CD4-positive, alpha-beta T cell treated with Interleukin-1 beta for 1 hour (primary cell): ENCODE data around the gene TEX53.
A peak's percentile ranks its signal among the peaks of the same experiment; 100 is the strongest.

Experiments used
- DNase-seq, 2 donors: peaks; one replicate each; pipeline ENCODE4 v3.0.0-alpha.2; 2020 to 2022

Gene TEX53

GRCh38 chr9:114678795-114679194 is 21.2 kb upstream of the TEX53 start:
- no peak for DNase-seq

DNA sequence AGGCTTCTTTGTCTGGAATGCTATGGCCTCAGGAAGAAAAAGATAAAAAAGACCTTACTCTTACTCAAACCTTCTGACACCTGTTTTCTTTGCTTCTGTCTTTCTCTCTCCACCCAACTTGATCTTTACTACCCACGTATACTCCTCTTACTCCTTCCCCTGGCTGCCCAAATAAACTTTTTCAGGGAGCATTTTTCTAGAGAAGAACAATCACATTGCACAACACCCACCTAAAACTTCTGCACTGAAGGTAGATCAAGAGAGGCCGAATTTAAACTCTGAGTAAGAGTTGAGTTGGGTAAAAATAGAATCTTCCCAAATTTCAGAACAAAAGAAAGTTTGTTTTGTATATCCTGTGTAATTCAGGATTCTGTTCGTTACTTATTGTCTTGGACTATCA is 20.5 kb upstream of the TEX53 start:
- DNase-seq, result no peak

DNA sequence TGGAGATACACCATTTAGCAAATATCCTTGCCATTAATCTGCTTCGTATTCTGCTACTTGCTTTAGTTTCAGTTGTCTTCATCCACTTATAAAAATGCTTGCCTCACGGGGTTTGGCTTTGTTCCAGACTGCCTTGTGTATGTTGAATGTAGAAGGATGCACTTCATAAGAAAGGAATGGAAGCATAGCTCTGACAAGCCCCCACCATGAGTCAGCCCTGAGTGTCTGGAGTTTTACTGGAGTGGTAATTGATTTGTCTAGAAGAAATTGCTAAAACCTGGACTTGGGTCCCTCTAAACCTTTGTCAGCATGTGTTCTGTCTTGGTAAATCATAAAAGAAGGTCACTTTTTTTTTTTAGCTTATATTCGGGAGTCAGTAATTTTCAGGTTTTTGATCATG is 19.8 kb upstream of the TEX53 start:
- peak in 1 of 2 donors; percentile 14 for DNase-seq

DNA sequence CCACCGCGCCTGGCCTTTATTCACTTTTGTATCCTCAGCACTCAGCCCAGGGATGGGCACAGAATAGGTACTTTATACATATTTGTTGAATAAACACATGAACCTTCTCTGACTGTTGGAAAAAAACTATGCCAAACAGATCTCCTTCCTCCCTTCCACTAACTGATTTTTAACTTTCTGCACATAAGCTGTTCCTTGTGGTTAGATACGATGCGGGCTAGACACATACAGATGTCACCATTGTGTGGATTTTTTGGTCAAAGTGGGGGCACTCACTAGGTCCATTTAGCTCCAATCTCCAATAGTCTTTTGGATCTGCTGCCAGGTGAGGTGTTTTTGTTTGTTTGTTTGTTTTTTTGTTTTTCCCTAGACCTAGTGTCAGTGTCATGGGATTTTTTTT is 19.3 kb upstream of the TEX53 start:
- no peak for DNase-seq

- DNase-seq, result no peak
Observed at GRCh38 chr9:114674798-114675540, 17.4 kb upstream of the TEX53 start.

GRCh38 chr9:114674076-114674797 is 16.6 kb upstream of the TEX53 start:
- DNase-seq, result no peak

DNA sequence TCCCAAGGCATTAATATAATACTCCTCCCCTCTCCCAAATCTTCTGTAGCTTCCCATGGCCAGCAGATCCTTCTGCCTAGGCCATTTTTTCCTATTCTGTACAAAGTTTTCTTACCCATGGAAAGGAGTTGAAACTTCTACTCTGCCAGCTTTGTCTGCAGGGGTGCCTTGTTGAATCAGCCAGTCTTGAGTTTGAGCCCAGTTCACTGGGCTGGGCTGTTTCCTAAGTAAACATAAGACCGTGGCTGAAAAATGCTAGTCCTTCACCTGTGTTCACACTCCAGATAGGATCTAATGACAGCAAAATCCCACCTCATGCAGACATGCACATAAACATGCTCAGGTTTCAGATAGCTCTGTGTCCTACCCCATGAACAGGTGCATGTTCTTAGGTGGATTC is 14.0 kb upstream of the TEX53 start:
- DNase-seq, result no peak

DNA sequence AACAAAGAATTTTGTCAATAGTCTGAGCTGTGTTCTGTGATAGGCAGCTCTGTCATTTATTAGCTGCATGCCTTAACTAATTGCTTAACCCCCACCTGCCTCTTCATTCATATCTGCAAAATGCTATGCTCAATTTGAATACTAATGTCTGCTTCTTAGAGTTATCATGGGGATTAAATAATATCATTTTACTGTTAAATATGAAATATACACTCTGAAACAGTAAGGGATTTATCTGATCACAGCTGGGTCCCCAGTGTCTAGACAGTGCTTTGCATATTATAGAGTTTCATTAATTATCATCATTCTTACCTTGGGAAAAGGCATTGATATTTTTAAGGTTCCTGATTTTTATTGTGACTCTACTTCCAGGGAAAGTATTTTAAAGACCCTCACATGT is 12.4 kb upstream of the TEX53 start:
- DNase-seq, result no peak

DNA sequence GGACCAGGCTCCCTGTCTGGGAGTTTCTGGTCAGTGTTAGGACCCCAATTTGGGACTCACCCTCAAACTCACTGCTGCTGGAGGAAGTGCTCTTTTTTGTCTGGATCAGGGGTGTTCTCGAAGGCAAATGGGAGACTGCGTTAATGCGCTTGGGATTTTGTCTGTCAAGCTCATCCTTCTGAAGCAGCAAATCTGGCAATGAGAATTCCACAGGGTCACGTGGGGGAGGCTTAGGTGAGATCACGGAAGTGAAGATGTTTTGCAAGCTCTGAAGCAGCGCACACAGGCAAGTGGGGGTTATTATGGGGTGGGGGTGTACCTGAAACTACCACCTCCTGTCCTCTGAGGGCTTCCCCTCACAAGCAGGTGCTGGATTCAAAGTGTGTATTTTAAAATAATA is 10.5 kb upstream of the TEX53 start:
- no peak for DNase-seq

GRCh38 chr9:114666851-114667250 is 9.2 kb upstream of the TEX53 start:
- no peak for DNase-seq

DNA sequence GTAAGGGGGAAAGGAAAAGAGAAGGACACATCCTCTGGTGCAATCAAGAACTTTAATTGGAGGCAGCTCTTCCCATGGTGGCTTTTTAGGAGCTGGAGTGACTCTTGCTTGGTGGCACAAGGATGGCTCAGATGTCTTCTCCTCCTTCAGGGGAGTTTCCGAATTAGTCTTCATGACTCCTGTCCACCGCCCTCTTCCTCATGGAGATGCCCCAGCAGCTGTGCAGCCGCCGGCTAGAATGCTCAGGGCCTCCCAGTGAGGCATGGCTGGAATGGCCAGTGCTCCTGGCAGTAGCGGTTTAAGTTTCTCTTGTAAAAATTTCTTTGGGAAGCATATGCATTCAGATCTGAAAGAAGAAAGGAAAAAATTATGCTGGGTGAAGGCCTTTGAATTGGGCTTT is 8.8 kb upstream of the TEX53 start:
- no peak for DNase-seq

DNA sequence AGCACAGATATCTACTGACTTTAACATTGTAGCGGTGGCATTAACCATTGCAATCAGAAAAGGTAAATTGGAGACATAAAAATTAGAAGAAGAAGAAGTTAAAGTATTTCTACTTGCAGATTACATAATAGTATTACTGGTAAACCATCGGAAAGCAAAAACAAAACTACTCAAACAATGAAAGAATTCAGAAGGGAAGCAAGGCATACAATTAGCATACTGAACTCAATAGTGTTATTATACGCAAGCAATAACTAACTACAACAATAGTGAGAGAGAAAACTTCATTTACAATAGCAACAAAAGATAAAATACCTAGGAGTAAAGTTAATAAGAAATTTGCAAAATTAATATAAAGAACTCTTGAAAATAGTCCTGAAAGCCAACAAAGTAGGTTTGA is 6.6 kb upstream of the TEX53 start:
- no peak for DNase-seq

DNA sequence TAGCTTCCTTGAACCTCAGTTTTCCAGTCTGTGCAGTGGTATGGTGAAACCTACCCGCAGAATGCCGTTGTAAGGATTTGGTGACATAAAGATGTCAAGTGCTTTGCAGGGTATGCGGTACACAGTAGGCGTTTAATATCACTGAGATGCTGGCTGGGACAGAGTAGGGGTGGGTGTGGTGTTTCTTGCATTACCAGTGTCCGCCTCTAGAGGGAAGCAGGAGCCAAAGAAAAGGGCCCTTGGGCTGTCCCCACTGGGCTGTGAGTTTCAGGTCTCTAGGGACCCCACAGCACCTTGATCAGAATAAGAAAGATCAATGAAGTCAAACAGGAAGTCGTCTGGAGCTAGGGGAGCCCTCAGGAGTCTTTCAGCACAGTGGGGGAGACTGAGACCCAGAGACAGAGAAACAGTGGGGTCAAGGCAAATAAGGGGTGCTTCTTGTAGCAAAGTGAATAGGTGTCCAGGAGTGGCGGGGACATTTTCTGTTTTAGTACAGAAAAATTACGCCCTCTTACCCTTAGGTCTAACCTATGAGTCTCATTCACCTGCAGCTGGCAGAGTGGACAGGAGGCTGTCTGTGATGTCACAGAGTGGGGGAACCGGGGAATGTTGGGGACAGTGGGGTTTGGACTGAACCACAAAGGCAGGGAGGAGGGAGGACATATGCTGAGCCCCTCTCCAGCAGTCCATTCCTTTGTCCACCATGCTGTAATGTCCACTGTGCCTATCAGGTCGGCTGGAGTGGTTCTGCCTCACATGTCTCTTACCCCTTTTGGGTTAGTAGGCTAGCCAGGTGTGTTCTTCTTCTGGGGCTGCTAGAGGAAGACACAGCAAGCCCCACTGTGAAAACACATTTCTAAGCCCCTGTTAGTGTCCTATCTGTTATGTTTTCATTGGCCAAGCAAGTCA is 4.7 kb upstream of the TEX53 start:
- peak; percentile 45 to 66 for DNase-seq

DNA sequence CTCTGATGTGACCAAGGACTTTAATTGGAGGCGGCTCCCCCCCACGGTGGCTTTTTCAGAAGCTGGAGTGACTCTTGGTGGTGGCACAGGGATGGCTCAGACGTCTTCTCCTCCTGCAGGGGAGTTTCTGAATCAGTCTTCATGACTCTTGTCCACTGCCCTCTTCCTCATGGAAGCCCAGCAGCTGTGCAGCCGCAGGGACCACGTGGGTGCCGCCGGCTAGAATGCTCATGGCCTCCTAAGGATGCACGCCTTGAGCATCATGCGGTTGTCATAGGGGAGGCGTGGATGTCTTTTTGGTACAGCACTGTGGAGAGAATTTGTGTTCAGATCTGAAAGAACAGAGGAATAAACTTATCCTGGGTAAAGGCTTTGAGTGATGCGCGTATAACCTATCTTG is 1.3 kb downstream of the TEX53 start:
- no peak for DNase-seq

- no peak for DNase-seq
Observed at GRCh38 chr9:114655689-114656088, 1.9 kb downstream of the TEX53 start.

- DNase-seq, result peak; percentile 78 to 88
Observed at GRCh38 chr9:114653556-114654159, 3.9 kb downstream of the TEX53 start.

DNA sequence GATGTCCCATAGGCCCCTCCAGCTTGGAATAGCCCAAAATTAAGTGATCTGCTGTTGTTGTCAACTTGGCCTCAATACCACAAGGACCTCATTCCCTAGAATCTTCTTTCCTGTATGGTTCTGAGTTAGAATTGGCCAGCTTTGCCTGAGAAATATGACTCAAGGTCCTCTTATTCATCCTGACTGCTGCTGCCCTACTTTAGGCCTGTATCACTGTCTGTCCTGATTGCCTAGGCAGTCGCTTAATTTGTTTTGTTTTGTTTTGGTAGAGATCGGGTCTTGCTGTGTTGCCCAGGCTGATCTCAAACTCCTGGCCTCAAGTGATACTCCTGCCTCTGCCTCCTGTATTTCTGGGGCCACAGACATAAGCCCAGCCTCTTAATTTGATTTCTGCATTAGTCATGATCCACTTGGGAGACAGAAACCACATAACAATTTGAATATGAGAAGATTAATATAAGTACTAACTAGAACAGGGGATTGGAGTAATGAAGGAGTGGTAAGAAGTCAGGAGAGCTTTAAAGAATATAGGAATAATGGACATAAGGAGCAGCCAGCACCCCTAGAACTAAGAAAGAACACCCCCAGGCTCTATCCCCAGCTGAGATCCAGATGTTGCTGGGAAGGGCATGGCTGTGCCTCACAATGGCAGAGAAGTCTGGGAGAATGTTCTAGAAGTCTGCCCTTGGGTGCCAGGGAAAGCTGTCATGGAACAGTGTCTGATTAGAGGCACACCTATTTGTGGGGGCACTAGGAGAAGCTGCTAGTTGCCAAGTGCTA is 4.6 kb downstream of the TEX53 start:
- no peak for DNase-seq

GRCh38 chr9:114643896-114644295 is 13.7 kb downstream of the TEX53 start:
- DNase-seq, result no peak

DNA sequence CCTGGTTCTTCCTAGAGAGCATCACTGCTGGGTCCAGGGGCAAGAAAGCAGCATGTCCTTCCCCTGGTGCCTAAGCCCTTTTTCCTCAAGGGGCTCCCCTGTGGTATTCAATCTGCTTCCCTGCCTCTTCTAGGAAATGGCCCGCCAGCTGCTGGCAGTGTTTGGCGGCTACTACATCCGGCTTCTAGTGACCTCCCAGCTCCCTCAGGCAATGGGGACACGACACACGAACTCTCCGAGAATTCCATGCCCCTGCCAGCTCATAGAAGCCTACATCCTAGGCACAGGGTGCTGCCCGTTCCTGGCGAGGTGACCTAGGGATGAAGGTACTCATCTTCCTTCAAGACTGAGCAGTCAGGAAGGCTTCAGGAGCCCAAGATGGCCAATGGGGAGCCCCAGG is 14.6 kb downstream of the TEX53 start:
- DNase-seq, result no peak

DNA sequence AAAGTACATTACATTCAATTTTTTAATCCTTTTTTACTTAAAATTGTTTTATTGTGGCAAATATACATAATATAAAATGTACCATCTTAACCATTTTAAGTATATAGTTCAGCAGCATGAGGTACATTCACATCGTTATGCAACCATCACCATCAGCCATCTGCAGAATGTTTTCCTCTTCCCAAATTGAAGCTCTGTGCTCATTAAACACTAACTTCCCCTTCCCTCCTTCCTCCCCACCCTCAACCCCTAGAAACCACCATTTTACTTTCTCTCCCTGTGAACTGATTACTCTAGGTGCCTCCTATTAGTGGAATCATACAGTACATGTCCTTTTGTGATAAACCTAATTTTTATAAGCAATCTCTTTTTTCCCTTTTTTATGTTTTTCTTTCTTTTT is 15.6 kb downstream of the TEX53 start:
- DNase-seq, result no peak

DNA sequence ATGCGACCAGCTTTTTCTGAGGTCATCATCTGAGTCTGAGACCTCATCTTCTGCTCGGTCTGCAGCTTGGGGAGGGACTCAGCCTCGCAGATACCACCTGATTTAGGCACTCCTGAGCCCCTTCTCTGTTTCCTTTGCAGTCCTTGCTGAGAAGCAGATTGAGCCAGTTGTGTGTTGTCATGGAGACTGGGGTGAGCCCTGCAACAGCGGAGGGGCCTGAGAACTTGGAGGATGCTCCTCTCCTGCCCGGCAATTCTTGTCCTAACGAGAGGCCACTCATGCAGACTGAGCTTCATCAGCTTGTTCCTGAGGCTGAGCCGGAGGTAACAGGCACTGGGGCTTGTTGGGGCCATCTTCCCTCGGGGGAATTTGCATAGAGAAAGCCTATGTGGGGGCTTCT is 19.2 kb downstream of the TEX53 start:
- no peak for DNase-seq

DNA sequence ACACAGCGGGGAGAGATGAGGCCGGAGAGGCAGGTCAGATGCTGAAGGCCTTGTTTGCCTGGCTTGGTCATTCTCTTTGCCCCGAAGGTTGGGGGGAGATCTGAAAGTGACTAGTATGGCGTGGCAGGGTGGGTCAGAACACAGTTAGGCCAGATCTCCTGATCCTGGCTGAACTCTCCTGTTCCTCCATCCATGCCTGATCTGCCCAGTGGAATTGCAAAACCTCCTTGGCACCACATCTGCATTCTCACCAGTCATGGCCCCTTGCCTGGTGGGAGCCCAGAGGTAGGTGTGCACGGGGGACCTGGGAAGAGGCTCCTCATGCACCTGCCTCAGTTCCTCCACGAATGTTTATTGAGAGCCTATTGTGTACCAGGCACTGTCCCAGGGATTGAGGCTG is 23.2 kb downstream of the TEX53 start:
- no peak for DNase-seq
